GM18508 (cell line): ENCODE measurements around the gene ZCCHC17.

Experiments used
- ATAC-seq: cut with Tn5 transposase; IDR thresholded peaks from one replicate; pipeline ENCODE4 v1.9.1; 2021; ENCODE audit warnings: moderate number of reproducible peaks; ENCODE audit not compliant: insufficient read depth, unreplicated experiment

Gene ZCCHC17

DNA sequence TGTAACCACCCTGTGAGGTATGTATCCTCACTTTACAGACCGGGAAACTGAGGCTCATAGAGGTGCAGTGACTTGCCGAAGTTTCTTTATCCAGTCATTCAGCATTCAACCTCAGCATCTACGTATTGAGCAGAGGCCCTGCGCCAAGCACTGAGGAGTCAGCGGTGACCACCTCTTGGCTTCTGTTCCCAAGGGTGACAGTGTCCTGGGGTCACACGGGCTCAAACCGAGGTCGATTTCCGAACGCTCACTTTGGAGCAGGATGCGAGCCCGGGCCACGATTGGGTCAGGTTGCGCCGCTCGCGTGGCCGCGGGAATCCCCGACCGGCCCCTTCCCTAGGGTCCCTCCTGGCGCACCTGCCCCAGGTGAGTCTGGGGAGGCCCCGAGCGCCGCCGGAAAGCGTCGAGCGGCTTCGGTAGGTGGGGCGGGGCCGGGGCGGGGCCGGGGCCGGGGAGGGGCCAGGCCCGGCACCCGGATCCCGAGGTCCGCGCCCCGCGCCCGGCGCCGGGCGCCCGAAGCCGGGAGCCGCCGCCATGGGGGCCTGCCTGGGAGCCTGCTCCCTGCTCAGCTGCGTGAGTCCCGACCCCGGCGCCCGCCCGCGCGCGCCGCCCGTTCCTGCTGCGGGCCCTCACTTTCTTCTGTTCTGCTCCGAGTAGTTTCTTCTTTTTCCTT, 116.0 kb downstream of the ZCCHC17 start, which contains the start of gene SERINC2:
TSS of gene SERINC2 (plus strand) at position 482 of the 673 bp plus-strand sequence. CDS start at position 535, 53 bp downstream.
- no peak for ATAC-seq

- no peak for ATAC-seq
Observed at GRCh38 chr1:31413405-31414001, 116.7 kb downstream of the ZCCHC17 start.
